Limb (tissue), 2 donors: ENCODE data around the gene ENOPH1.

Source experiments
- DNase-seq, 2 donors: peaks; one replicate each; pipeline ENCODE4 v3.0.0-alpha.2; 2016; ENCODE audit errors: extremely low spot score in 2 of 2

The ENOPH1 gene

GRCh38 chr4:82508806-82509428 lies 78.5 kb downstream of the ENOPH1 start:
- DNase-seq: peak in 1 of 2 donors; percentile 67

- no peak for DNase-seq
Measured at GRCh38 chr4:82510216-82510615, 79.8 kb downstream of the ENOPH1 start.
